Progenitor cell of endocrine pancreas (in vitro differentiated cells): ENCODE data around the gene RAPGEF1. TPM values are rescaled to one million over a fixed set of nuclear protein-coding genes. Genes with fewer than 3 reads are reported as not detected.

ENCODE experiments used
- DNase-seq: peaks from one replicate; pipeline ENCODE4 v3.0.0; 2021; ENCODE audit warnings: low spot score; ENCODE audit not compliant: unreplicated experiment
- H3K27ac Mint-ChIP-seq: 2 replicates; pipeline ENCODE4 v1.8.0; 2021; ENCODE audit warnings: mild to moderate bottlenecking, moderate library complexity, mixed read lengths
- H3K27me3 Mint-ChIP-seq: 2 replicates; pipeline ENCODE4 v1.8.0; 2021; ENCODE audit warnings: mixed read lengths
- H3K36me3 Mint-ChIP-seq: 2 replicates; pipeline ENCODE4 v1.8.0; 2022; ENCODE audit warnings: mixed read lengths; ENCODE audit not compliant: insufficient read depth
- H3K4me1 Mint-ChIP-seq: 2 replicates; pipeline ENCODE4 v1.8.0; 2021; ENCODE audit warnings: low read depth, mixed read lengths
- H3K4me3 Mint-ChIP-seq: 2 replicates; pipeline ENCODE4 v1.8.0; 2021; ENCODE audit warnings: low read depth, mild to moderate bottlenecking, moderate library complexity, mixed read lengths
- H3K9me3 Mint-ChIP-seq: 2 replicates; pipeline ENCODE4 v1.8.0; 2021; ENCODE audit warnings: low read depth, mixed read lengths
- CTCF ChIP-seq: fragments of 200-600 bp; sonication (generic); IDR thresholded peaks from one replicate; pipeline ENCODE4 v1.5.0; 2021; ENCODE audit warnings: antibody characterized with exemption, mild to moderate bottlenecking; ENCODE audit not compliant: unreplicated experiment
- total RNA-seq: library from RNA; stranded (reverse); gene quantifications from 2 replicates; pipeline ENCODE4 v1.2.1, GENCODE V29; 2021

The RAPGEF1 gene
- total RNA-seq, 1 donor from 2014 or later, result 57.3 TPM

GRCh38 chr9:131728961-131729360, 10.9 kb downstream of the RAPGEF1 start:
- no peak for TF ChIP-seq CTCF
- Mint-ChIP-seq H3K4me1 (peaks cover 17% of the 10 kb centered on the region), H3K27me3 (no peaks in the 10 kb centered on the region), H3K4me3 (no peak overlapping the region), H3K27ac (no peak overlapping the region), H3K36me3 (peaks cover 2% of the 10 kb centered on the region), H3K9me3 (no peaks in the 10 kb centered on the region)
- no peak for DNase-seq

DNA sequence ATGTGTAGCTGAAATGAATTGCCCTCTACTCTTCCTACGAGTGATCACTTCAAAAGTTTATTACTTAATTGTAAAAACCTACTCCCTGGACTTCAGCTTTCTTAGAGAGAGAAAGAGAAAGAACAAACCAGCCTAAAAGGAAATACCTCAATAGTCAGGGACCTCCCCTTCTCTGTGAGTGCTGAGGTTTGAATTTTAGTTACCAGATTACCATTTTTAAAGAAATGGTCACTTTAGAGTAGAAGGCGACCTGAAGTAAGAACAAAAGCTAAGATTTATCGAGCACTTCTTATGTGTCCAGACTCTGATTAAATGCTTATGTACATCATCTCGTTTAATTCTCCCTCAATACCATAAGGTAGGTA, 11.3 kb downstream of the RAPGEF1 start:
- TF ChIP-seq CTCF, result no peak
- Mint-ChIP-seq H3K9me3 (no peaks in the 10 kb centered on the region), H3K36me3 (peaks cover 2% of the 10 kb centered on the region), H3K27me3 (no peaks in the 10 kb centered on the region), H3K27ac (no peak overlapping the region), H3K4me1 (peaks cover 12% of the 10 kb centered on the region), H3K4me3 (no peak overlapping the region)
- DNase-seq, result no peak

- Mint-ChIP-seq H3K36me3 (peaks cover 4% of the 10 kb centered on the region), H3K27ac (no peak overlapping the region), H3K27me3 (no peaks in the 10 kb centered on the region), H3K4me3 (no peak overlapping the region), H3K4me1 (peaks cover 12% of the 10 kb centered on the region), H3K9me3 (no peaks in the 10 kb centered on the region)
- no peak for TF ChIP-seq CTCF
- no peak for DNase-seq
Measured at GRCh38 chr9:131727795-131728545, 11.9 kb downstream of the RAPGEF1 start.

GRCh38 chr9:131727184-131727759, 12.6 kb downstream of the RAPGEF1 start:
- H3K4me1 Mint-ChIP-seq, result peaks cover 9% of the 10 kb centered on the region

DNA sequence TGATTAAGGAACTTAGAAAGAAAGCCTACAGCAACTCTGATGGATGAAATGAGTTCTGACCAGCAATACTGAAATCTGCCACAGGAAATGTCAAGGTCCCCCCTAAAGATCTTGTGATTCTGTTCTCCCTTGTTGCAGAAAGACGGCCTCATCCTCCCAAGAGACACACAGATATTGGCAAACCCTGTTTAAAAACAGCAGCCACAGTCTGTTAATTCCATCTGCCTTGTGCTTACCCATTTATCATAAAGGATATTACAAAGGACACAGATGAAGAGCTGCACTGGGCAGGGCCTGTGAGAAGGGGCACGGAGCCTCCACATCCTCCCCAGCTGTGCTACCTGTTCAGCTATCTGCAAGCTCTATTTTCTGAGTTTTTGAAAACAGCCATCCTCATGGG, 15.2 kb downstream of the RAPGEF1 start:
- no peak for TF ChIP-seq CTCF
- Mint-ChIP-seq H3K4me3 (no peak overlapping the region), H3K36me3 (peaks cover 4% of the 10 kb centered on the region), H3K9me3 (no peaks in the 10 kb centered on the region), H3K27me3 (no peaks in the 10 kb centered on the region), H3K4me1 (peaks cover 9% of the 10 kb centered on the region), H3K27ac (no peak overlapping the region)
- no peak for DNase-seq

More at GRCh38 chr9:131727184-131727759, 12.6 kb downstream of the RAPGEF1 start:
- H3K4me3 Mint-ChIP-seq, result no peak overlapping the region
- H3K9me3 Mint-ChIP-seq, result no peaks in the 10 kb centered on the region
- no peak for DNase-seq
- no peak overlapping the region for H3K27ac Mint-ChIP-seq
- no peak for TF ChIP-seq CTCF
- H3K36me3 Mint-ChIP-seq, result peaks cover 4% of the 10 kb centered on the region
- H3K27me3 Mint-ChIP-seq, result no peaks in the 10 kb centered on the region
